AG04449 (cell line): Measurements from ENCODE around the gene RCN2.

ENCODE experiments used
- CTCF ChIA-PET: fragments of 350-600 bp; formaldehyde crosslinking; extraction: SDS; loops from one replicate; lab custom pipeline; 2021; ENCODE audit warnings: antibody characterized with exemption; lab: Yijun Ruan, JAX
- POLR2A ChIA-PET: fragments of 400-600, 350-600 bp; formaldehyde crosslinking; extraction: SDS; loops from one replicate; lab custom pipeline; 2020; ENCODE audit warnings: antibody characterized with exemption, inconsistent platforms; lab: Yijun Ruan, JAX
- DNase-seq: peaks from one replicate; pipeline ENCODE4 v3.0.0-alpha.2; 2010; ENCODE audit warnings: low read depth, low spot score
- H3K4me3 ChIP-seq: 2 replicates; pipeline ENCODE4 v1.5.1; 2011; ENCODE audit warnings: low read depth, mild to moderate bottlenecking, control low read depth, low read length
- TF ChIP-seq, protein P1 (sequence below): IDR thresholded peaks from one replicate; pipeline ENCODE4 v1.5.1; 2011; ENCODE audit warnings: mild to moderate bottlenecking, moderate library complexity, low read length, control low read depth, inconsistent platforms; ENCODE audit not compliant: insufficient read depth; ENCODE audit errors: missing control alignments

RCN2 gene

DNA sequence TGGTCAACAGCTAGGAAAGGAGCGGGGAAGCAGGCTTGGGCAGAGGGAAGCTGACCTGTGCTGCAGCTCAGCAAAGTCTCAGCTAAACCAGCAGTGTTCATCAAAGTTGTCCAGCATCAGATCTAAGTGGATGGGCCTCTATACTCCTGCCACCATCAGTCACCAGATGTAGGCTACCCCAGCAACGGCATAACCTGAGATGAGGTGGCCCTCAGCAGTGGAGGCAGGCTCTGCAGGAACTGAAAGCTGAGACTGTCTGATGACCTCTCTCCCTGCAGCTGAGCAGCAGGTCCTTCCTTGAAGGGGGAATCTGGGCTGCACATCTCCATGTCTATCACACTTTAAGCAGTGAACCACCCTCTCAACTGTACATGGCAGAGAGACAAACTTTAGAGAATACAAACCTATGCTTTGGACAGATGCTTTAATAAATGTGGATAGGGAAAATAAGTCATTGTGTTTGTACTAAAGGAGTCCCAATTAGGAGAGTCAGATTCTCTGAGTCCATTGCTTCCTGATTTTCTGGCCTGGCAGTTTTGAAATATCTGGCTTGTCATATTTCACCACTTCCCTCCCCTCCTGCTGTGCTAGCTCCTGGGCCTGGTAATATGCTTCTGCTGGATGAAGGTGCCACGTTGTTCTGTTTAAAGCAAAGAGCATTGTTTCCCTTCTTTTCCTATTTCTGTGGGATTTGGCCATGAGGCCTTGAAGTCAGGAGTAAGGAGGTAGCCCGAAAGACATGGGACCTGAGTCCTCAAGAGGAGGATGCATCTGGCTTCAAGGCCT, 52.2 kb downstream of the RCN2 start:
- CTCF ChIA-PET, result interaction anchor here (0.6 kb wide), 1 partner anchor 11 kb away, joined by 3 read pairs; no protein-coding TSS in a partner anchor
- H3K4me3 ChIP-seq, result no peak overlapping the region

GRCh38 chr15:76986743-76987142, 55.2 kb downstream of the RCN2 start:
- POLR2A ChIA-PET, result no interaction called here
- no peak for DNase-seq
- no peak overlapping the region for H3K4me3 ChIP-seq
- TF ChIP-seq, protein P1, sequence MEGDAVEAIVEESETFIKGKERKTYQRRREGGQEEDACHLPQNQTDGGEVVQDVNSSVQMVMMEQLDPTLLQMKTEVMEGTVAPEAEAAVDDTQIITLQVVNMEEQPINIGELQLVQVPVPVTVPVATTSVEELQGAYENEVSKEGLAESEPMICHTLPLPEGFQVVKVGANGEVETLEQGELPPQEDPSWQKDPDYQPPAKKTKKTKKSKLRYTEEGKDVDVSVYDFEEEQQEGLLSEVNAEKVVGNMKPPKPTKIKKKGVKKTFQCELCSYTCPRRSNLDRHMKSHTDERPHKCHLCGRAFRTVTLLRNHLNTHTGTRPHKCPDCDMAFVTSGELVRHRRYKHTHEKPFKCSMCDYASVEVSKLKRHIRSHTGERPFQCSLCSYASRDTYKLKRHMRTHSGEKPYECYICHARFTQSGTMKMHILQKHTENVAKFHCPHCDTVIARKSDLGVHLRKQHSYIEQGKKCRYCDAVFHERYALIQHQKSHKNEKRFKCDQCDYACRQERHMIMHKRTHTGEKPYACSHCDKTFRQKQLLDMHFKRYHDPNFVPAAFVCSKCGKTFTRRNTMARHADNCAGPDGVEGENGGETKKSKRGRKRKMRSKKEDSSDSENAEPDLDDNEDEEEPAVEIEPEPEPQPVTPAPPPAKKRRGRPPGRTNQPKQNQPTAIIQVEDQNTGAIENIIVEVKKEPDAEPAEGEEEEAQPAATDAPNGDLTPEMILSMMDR, result no peak
- CTCF ChIA-PET, result interaction anchor here (1.2 kb wide), 1 partner anchor 13 kb away, joined by 3 read pairs; no protein-coding TSS in a partner anchor

More for the DNA sequence above, 52.2 kb downstream of the RCN2 start:
- TF ChIP-seq, protein P1, result no peak
- DNase-seq, result no peak
- POLR2A ChIA-PET, result no interaction called here

DNA sequence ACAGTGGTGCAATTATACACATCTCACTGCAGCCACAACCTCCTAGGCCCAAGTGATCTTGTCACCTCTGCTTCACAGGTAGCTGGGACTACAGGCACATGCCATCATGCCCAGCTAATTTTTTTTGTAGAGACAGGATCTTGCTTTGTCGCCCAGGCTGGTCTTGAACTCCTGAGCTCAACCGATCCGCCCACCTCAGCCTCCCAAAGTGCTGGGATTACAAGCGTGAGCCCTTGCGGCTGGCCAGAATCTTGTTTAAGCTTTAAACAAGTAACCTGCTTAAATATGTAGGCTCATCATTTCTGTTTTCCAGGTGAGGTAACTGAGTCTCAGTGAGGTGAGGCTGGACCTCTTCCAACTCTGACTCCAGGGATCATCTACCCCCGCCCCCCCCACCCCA, 55.7 kb downstream of the RCN2 start:
- CTCF ChIA-PET, result interaction anchor here (1.2 kb wide), 1 partner anchor 14 kb away, joined by 3 read pairs; no protein-coding TSS in a partner anchor
- no peak overlapping the region for H3K4me3 ChIP-seq
- POLR2A ChIA-PET, result no interaction called here
- TF ChIP-seq, protein P1, result no peak
- no peak for DNase-seq

DNA sequence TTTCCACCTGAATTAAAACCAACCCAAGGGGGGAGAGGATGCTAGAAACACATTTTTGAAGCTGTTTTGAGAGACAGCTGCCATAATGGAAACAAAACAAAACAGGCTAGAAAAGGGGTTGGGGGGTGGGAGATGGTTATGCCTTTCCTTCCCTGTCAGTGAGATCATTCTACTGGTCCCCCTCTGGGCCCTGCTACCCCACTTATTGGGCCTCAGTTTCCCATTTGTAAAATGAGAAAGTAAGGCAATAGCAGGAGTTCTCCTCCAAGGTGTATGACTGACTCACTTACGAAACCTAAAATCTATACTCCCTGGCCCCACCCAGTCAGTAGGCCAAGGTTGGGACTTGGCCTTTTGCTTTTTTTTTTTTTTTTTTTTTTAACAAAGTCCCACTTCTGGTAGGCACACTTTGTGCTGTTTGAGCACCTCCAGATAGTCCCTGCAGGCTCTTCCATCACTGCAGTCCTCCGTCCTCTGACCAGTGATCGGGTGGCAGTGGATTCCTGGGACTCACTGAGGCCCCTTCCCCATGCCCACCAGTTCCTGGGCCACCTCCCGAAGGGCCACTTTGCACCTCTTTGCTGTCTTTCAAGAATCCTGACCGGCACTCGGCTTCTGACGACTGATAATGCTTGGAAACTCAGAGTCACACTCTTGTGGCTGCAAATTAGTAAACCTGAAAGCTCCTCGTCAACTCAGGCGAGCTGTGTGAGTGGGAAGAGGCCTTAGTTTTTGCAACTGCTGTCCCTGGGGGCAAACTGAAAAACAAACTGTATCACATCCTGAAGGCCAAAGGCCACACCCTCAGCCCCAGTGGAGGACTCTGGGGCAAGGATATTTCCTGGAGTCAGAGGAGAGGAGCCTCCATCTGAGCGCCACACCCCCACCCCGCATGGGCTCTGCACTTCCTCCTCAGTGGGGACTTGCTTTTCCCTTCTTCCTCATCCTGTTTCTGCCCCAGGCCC, 56.6 kb downstream of the RCN2 start:
- DNase-seq, result no peak
- TF ChIP-seq, protein P1, result no peak
- H3K4me3 ChIP-seq, result no peak overlapping the region
- CTCF ChIA-PET, result no interaction called here
- POLR2A ChIA-PET, result no interaction called here

GRCh38 chr15:76988867-76989780, 57.6 kb downstream of the RCN2 start:
- H3K4me3 ChIP-seq, result no peak overlapping the region
- TF ChIP-seq, protein P1, result no peak
- CTCF ChIA-PET, result no interaction called here
- POLR2A ChIA-PET, result no interaction called here
- no peak for DNase-seq
